Melanocyte of skin (primary cell): Measurements from ENCODE around the gene PCDHB16. TPM values are rescaled to one million over a fixed set of nuclear protein-coding genes. Genes with fewer than 3 reads are reported as not detected.

ENCODE experiments used
- total RNA-seq, 2 donors: library from RNA; depleted of rRNA; stranded (reverse); fragments of >200 nt; gene quantifications; 2 replicates each; pipeline ENCODE4 v1.2.3, GENCODE V29; 2012

The PCDHB16 gene
- not detected for total RNA-seq

GRCh38 chr5:141182248-141182647 is at the start of gene PCDHB16:
PCDHB16 (plus strand) TSS chr5:141182387; CDS start chr5:141182560, 173 bp downstream.

GRCh38 chr5:141135030-141135717 is 47.0 kb upstream of the PCDHB16 start, which contains the start of gene PCDHB5:
PCDHB5 (plus strand) TSS chr5:141135206; CDS start chr5:141135435, 229 bp downstream.

GRCh38 chr5:141149812-141150211 is 32.4 kb upstream of the PCDHB16 start, which contains the start of gene PCDHB6:
PCDHB6 (plus strand) TSS chr5:141150057; CDS start chr5:141150258, 201 bp downstream.

DNA sequence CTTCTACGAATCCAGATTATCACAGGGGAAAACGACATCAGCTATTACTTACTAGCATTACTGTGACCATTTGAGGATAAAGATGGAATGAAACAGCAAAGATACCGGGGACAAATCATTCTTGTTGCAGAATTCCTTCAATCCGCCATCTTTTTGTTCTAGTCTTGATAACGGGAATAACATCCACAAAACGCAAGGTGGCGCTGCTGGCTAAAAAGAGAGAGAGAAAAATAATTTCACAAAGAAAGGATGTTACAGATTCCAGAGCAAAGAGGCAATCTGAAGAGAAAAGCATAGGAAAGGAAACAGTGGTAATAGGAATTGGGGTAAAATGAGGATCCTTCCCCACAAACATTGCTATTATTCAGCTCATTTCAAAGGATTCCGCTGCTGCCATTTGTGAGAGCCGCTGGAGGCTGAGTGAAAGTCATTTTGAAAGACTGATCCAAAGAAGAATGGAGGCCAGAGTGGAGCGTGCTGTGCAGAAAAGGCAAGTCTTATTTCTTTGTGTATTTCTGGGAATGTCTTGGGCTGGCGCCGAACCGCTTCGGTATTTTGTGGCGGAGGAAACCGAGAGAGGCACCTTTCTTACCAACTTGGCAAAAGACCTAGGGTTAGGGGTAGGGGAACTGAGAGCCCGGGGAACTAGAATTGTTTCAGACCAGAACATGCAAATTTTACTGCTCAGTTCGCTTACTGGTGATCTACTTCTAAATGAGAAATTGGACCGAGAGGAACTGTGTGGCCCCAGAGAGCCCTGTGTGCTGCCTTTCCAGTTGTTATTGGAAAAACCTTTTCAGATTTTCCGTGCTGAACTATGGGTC is 9.6 kb upstream of the PCDHB16 start, which contains the start of gene PCDHB7:
Gene PCDHB7, plus strand, starts transcription at position 264 of the 824 bp plus-strand sequence. Its CDS starts 192 bp downstream, at position 456.

DNA sequence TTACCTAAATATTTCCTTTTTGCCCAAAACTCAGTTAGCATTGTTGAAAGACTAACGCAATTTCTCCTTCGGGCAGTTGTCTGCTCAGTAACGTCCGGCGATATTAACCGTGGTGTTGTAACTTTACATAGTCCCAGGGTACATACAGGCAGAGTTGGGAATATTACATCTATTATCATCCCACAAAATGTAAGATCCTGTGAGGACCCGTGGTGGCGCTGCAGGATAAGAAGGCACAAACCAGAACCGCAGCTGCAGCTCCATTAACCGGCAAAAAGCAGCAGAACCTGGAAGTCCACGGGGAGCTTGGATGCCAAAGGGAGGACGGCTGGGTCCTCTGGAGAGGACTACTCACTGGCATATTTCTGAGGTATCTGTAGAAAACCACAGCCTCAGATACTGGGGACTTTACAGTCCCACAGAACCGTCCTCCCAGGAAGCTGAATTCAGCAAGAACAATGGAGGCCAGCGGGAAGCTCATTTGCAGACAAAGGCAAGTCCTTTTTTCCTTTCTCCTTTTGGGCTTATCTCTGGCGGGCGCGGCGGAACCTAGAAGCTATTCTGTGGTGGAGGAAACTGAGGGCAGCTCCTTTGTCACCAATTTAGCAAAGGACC is 4.5 kb upstream of the PCDHB16 start, which contains the start of gene PCDHB8:
Gene PCDHB8, plus strand, starts transcription at position 214 of the 615 bp plus-strand sequence. Its CDS starts 245 bp downstream, at position 459.

GRCh38 chr5:141186897-141187512 is 4.8 kb downstream of the PCDHB16 start, which contains the start of gene PCDHB9:
PCDHB9 (plus strand) TSS chr5:141187161; CDS start chr5:141187319, 158 bp downstream.

GRCh38 chr5:141192110-141192725 is 10.0 kb downstream of the PCDHB16 start, which contains the start of gene PCDHB10:
PCDHB10 (plus strand) TSS chr5:141192353; CDS start chr5:141192553, 200 bp downstream.

GRCh38 chr5:141199359-141200235 is 17.4 kb downstream of the PCDHB16 start, which contains the start of gene PCDHB11:
PCDHB11 (plus strand) TSS chr5:141199627; CDS start chr5:141199775, 148 bp downstream.

GRCh38 chr5:141208478-141208877 is 26.3 kb downstream of the PCDHB16 start, which contains the start of gene PCDHB12:
PCDHB12 (plus strand) TSS chr5:141208719; CDS start chr5:141208908, 189 bp downstream.

GRCh38 chr5:141213656-141214339 is 31.6 kb downstream of the PCDHB16 start, which contains the start of gene PCDHB13:
PCDHB13 (plus strand) TSS chr5:141213919; CDS start chr5:141214124, 205 bp downstream.

GRCh38 chr5:141223112-141223783 is 41.1 kb downstream of the PCDHB16 start, which contains the start of gene PCDHB14:
PCDHB14 (plus strand) TSS chr5:141223343; CDS start chr5:141223506, 163 bp downstream.

Other genes starting within 250 kb of the PCDHB16 start
- under 1 TPM in 1 of 2 donors, not detected in 1; 0.69 TPM for gene PCDHAC2, start 215.9 kb upstream of the PCDHB16 start, total RNA-seq
- not detected for gene PCDHB1, start 131.0 kb upstream of the PCDHB16 start, total RNA-seq
- gene PCDHB2, start 87.8 kb upstream of the PCDHB16 start, total RNA-seq = under 1 TPM; under 0.01 to 0.34 TPM
- gene PCDHB3, start 81.9 kb upstream of the PCDHB16 start, total RNA-seq = under 1 TPM in 1 of 2 donors, not detected in 1; under 0.01 TPM
- under 1 TPM in 1 of 2 donors, not detected in 1; 0.69 TPM for gene PCDHB4, start 60.6 kb upstream of the PCDHB16 start, total RNA-seq
- gene PCDHB5, start 47.2 kb upstream of the PCDHB16 start, total RNA-seq = under 1 TPM in 1 of 2 donors, not detected in 1; 0.69 TPM
- gene PCDHB6, start 32.3 kb upstream of the PCDHB16 start, total RNA-seq = not detected
- under 1 TPM; under 0.01 TPM for gene PCDHB7, start 9.7 kb upstream of the PCDHB16 start, total RNA-seq
- under 1 TPM in 1 of 2 donors, not detected in 1; under 0.01 TPM for gene PCDHB8, start 4.6 kb upstream of the PCDHB16 start, total RNA-seq
- under 1 TPM in 1 of 2 donors, not detected in 1; under 0.01 TPM for gene PCDHB9, start 4.8 kb downstream of the PCDHB16 start, total RNA-seq
- gene PCDHB10, start 10.0 kb downstream of the PCDHB16 start, total RNA-seq = under 1 TPM in 1 of 2 donors, not detected in 1; under 0.01 TPM
- gene PCDHB11, start 17.2 kb downstream of the PCDHB16 start, total RNA-seq = not detected
- gene PCDHB12, start 26.3 kb downstream of the PCDHB16 start, total RNA-seq = under 1 TPM in 1 of 2 donors, not detected in 1; under 0.01 TPM
- under 1 TPM; under 0.01 to 0.34 TPM for gene PCDHB13, start 31.5 kb downstream of the PCDHB16 start, total RNA-seq
- gene PCDHB14, start 41.0 kb downstream of the PCDHB16 start, total RNA-seq = under 1 TPM in 1 of 2 donors, not detected in 1; under 0.01 TPM
- not detected for gene PCDHB15, start 63.0 kb downstream of the PCDHB16 start, total RNA-seq
- gene SLC25A2, start 121.7 kb downstream of the PCDHB16 start, total RNA-seq = not detected
- gene TAF7, start 138.4 kb downstream of the PCDHB16 start, total RNA-seq = 10 to 100 TPM; 24.8 to 46.6 TPM
- under 1 TPM; under 0.01 TPM for gene PCDHGA1, start 148.1 kb downstream of the PCDHB16 start, total RNA-seq
- gene PCDHGA2, start 156.4 kb downstream of the PCDHB16 start, total RNA-seq = under 1 TPM; 0.67 to 0.69 TPM
- gene PCDHGA3, start 161.4 kb downstream of the PCDHB16 start, total RNA-seq = under 1 TPM; 0.67 to 0.69 TPM
- gene PCDHGB1, start 167.7 kb downstream of the PCDHB16 start, total RNA-seq = under 1 TPM; 0.33 to 0.69 TPM
- gene PCDHGA4, start 172.6 kb downstream of the PCDHB16 start, total RNA-seq = 1 to 10 TPM in 1 of 2 donors, under 1 TPM in 1; 0.67 to 1.0 TPM
- gene PCDHGB2, start 177.6 kb downstream of the PCDHB16 start, total RNA-seq = 1 to 10 TPM in 1 of 2 donors, under 1 TPM in 1; 0.67 to 1.0 TPM
- gene PCDHGA5, start 181.8 kb downstream of the PCDHB16 start, total RNA-seq = under 1 TPM; under 0.01 to 0.69 TPM
- under 1 TPM; 0.69 to 1.00 TPM for gene PCDHGB3, start 187.9 kb downstream of the PCDHB16 start, total RNA-seq
- gene PCDHGA6, start 191.5 kb downstream of the PCDHB16 start, total RNA-seq = 1 to 10 TPM in 1 of 2 donors, under 1 TPM in 1; 1.00 to 2.1 TPM
- gene PCDHGA7, start 200.4 kb downstream of the PCDHB16 start, total RNA-seq = 1 to 10 TPM in 1 of 2 donors, under 1 TPM in 1; 0.67 to 1.0 TPM
- gene PCDHGB4, start 205.3 kb downstream of the PCDHB16 start, total RNA-seq = 1 to 10 TPM; 5.3 to 5.9 TPM
- under 1 TPM; 0.34 to 0.67 TPM for gene PCDHGA8, start 210.2 kb downstream of the PCDHB16 start, total RNA-seq
- 10 to 100 TPM in 1 of 2 donors, 1 to 10 TPM in 1; 8.7 to 12.0 TPM for gene PCDHGB5, start 215.6 kb downstream of the PCDHB16 start, total RNA-seq
- 1 to 10 TPM in 1 of 2 donors, under 1 TPM in 1; 1.00 to 1.4 TPM for gene PCDHGA9, start 220.4 kb downstream of the PCDHB16 start, total RNA-seq
- 1 to 10 TPM; 1.4 to 1.7 TPM for gene PCDHGB6, start 225.6 kb downstream of the PCDHB16 start, total RNA-seq
- gene PCDHGA10, start 230.6 kb downstream of the PCDHB16 start, total RNA-seq = 1 to 10 TPM; 4.5 to 5.0 TPM
- 1 to 10 TPM; 3.7 to 3.8 TPM for gene PCDHGB7, start 235.3 kb downstream of the PCDHB16 start, total RNA-seq
- gene PCDHGA11, start 238.7 kb downstream of the PCDHB16 start, total RNA-seq = 1 to 10 TPM; 3.7 to 4.8 TPM
- 10 to 100 TPM; 28.0 to 36.8 TPM for gene PCDHGA12, start 248.1 kb downstream of the PCDHB16 start, total RNA-seq